Measurements from ENCODE around the gene RPL21.

DNA sequence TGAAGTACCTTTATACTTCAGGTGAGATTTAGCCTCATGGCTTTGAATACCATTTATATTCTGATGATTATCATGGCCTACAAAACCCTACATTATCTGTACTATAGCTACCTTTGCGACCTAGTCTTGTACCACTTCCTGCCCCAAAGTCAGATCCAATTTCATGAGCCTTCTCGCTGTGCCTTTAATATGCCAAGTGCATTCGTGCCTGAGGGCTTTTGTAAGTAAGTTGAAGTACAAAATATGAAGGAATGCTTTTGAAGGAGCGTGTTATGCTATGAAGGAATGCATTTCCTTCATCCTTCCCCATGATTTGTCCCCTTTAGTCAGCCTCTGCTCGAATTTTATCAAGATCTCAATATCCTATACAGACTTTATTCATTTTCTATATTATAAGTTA is 10.0 kb downstream of the RPL21 start:
- no peak for TF ChIP-seq GATA2 (IDR thresholded peaks at IDR 0.05; ENCODE audit: low read depth, low read length)
- no peak for TF ChIP-seq GATA3 (IDR thresholded peaks at IDR 0.05; ENCODE audit: low read depth, low read length)

All from SH-SY5Y (cell line).